GM23338 (cell line): ENCODE data around the gene TM2D1. TPM values are rescaled to one million over a fixed set of nuclear protein-coding genes. Genes with fewer than 3 reads are reported as not detected.

Experiments
- ATAC-seq: fragments of 200-7000 bp; cut with Tn5 transposase; 3 replicates; pipeline ENCODE4 v1.9.1; 2020
- DNase-seq: peaks from one replicate; pipeline ENCODE4 v3.0.0-alpha.2; 2015; ENCODE audit warnings: low spot score
- H2AFZ ChIP-seq: fragments of 200-600 bp; sonication (generic); 2 replicates; pipeline ENCODE4 v1.8.0; 2016; ENCODE audit warnings: antibody characterized with exemption, mild to moderate bottlenecking, moderate library complexity
- H3F3A ChIP-seq: fragments of 200-600 bp; sonication (generic); replicated peaks from 2 replicates; pipeline ENCODE4 v1.8.0; 2017; ENCODE audit warnings: antibody characterized with exemption, mixed run types, low read depth
- H3K27ac ChIP-seq: fragments of 200-600 bp; sonication (generic); 2 replicates; pipeline ENCODE4 v1.6.1; 2016; ENCODE audit warnings: low read depth
- H3K27me3 ChIP-seq: fragments of 200-600 bp; sonication (generic); 2 replicates; pipeline ENCODE4 v1.8.0; 2016; ENCODE audit warnings: mild to moderate bottlenecking, mixed run types, moderate library complexity; ENCODE audit not compliant: insufficient read depth
- H3K36me3 ChIP-seq: fragments of 200-600 bp; sonication (generic); 2 replicates; pipeline ENCODE4 v1.8.0; 2016; ENCODE audit warnings: mild to moderate bottlenecking; ENCODE audit not compliant: insufficient read depth
- H3K4me1 ChIP-seq: fragments of 200-600 bp; sonication (generic); 2 replicates; pipeline ENCODE4 v1.8.0; 2016; ENCODE audit warnings: mild to moderate bottlenecking, moderate library complexity; ENCODE audit not compliant: insufficient read depth
- H3K4me2 ChIP-seq: fragments of 200-600 bp; sonication (generic); 2 replicates; pipeline ENCODE4 v1.7.1; 2017; ENCODE audit warnings: mixed run types
- H3K4me3 ChIP-seq: fragments of 200-600 bp; sonication (generic); 2 replicates; pipeline ENCODE4 v1.6.1; 2016; ENCODE audit warnings: mixed run types
- H3K79me2 ChIP-seq: fragments of 200-600 bp; sonication (generic); replicated peaks from 2 replicates; pipeline ENCODE4 v1.8.0; 2017; ENCODE audit warnings: mild to moderate bottlenecking; ENCODE audit not compliant: insufficient read depth
- H3K9me2 ChIP-seq: fragments of 200-600 bp; sonication (generic); 2 replicates; pipeline ENCODE4 v1.8.0; 2017; ENCODE audit not compliant: insufficient read depth
- H4K20me1 ChIP-seq: fragments of 200-600 bp; sonication (generic); replicated peaks from 2 replicates; pipeline ENCODE4 v1.8.0; 2017; ENCODE audit warnings: mild to moderate bottlenecking; ENCODE audit not compliant: insufficient read depth
- H3K27ac Mint-ChIP-seq: 2 replicates; pipeline ENCODE4 v1.8.0; 2020; ENCODE audit warnings: inconsistent platforms, mild to moderate bottlenecking, moderate library complexity, mixed read lengths
- H3K27me3 Mint-ChIP-seq: 3 replicates; pipeline ENCODE4 v1.8.0; 2022; ENCODE audit warnings: low read depth, mild to moderate bottlenecking, moderate library complexity, mixed read lengths, inconsistent platforms; ENCODE audit not compliant: insufficient read depth, poor library complexity
- H3K36me3 Mint-ChIP-seq: 3 replicates; pipeline ENCODE4 v1.8.0; 2021; ENCODE audit warnings: low read depth, mild to moderate bottlenecking, inconsistent platforms, moderate library complexity, mixed read lengths
- H3K4me1 Mint-ChIP-seq: 3 replicates; pipeline ENCODE4 v1.8.0; 2020; ENCODE audit warnings: mild to moderate bottlenecking, inconsistent platforms, mixed read lengths
- H3K4me3 Mint-ChIP-seq: 3 replicates; pipeline ENCODE4 v1.8.0; 2021; ENCODE audit warnings: moderate library complexity, mild to moderate bottlenecking, inconsistent platforms, mixed read lengths
- H3K9me3 Mint-ChIP-seq: 3 replicates; pipeline ENCODE4 v1.8.0; 2020; ENCODE audit warnings: moderate library complexity, mild to moderate bottlenecking, inconsistent platforms, mixed read lengths
- CREB1 ChIP-seq: fragments of 250-450 bp; sonication (Bioruptor Pico); IDR thresholded peaks from 2 replicates; pipeline ENCODE4 v1.5.0; 2020; ENCODE audit warnings: low read depth, mild to moderate bottlenecking, moderate library complexity
- CTCF ChIP-seq, 2 experiments: fragments of 200-600 bp in 1 of 2; sonication (generic) in 1 of 2; conservative IDR thresholded peaks; 2 replicates each; pipeline versions ENCODE4 v1.5.1 to v1.6.1; 2016 to 2017; ENCODE audit warnings: antibody characterized with exemption in 2 of 2, low read depth in 2 of 2, mild to moderate bottlenecking in 2 of 2, moderate library complexity in 1 of 2
- ETS1 ChIP-seq: IDR thresholded peaks from 2 replicates; pipeline ENCODE4 v1.6.1; 2016; ENCODE audit warnings: antibody characterized with exemption
- EZH2 ChIP-seq: fragments of 200-600 bp; sonication (generic); IDR thresholded peaks from one replicate; pipeline ENCODE4 v1.8.0; 2017; ENCODE audit warnings: antibody characterized with exemption, mild to moderate bottlenecking, low read depth; ENCODE audit not compliant: unreplicated experiment
- EZH2phosphoT487 ChIP-seq: fragments of 200-600 bp; sonication (generic); IDR thresholded peaks from one replicate; pipeline ENCODE4 v1.8.1; 2018; ENCODE audit warnings: antibody characterized with exemption; ENCODE audit not compliant: unreplicated experiment
- JUNB ChIP-seq: IDR thresholded peaks from one replicate; pipeline ENCODE4 v1.6.1; 2016; ENCODE audit warnings: antibody characterized with exemption; ENCODE audit not compliant: unreplicated experiment
- NANOG ChIP-seq: IDR thresholded peaks from 2 replicates; pipeline ENCODE4 v1.6.1; 2016; ENCODE audit warnings: antibody characterized with exemption, borderline replicate concordance
- POLR2AphosphoS5 ChIP-seq: IDR thresholded peaks from 2 replicates; pipeline ENCODE4 v1.6.1; 2016; ENCODE audit warnings: antibody characterized with exemption, low read depth
- REST ChIP-seq: IDR thresholded peaks from one replicate; pipeline ENCODE4 v1.6.1; 2018; ENCODE audit warnings: antibody characterized with exemption; ENCODE audit not compliant: unreplicated experiment
- STAT1 ChIP-seq: IDR thresholded peaks from one replicate; pipeline ENCODE4 v1.6.1; 2016; ENCODE audit warnings: antibody characterized with exemption; ENCODE audit not compliant: unreplicated experiment
- ZNF114 ChIP-seq: fragments of 250-450 bp; sonication (Bioruptor Pico); IDR thresholded peaks from 2 replicates; pipeline ENCODE4 v1.5.0; 2020; ENCODE audit warnings: mild to moderate bottlenecking, moderate library complexity
- ZNF331 ChIP-seq: fragments of 250-450 bp; sonication (Bioruptor Pico); IDR thresholded peaks from 2 replicates; pipeline ENCODE4 v1.5.0; 2020; ENCODE audit warnings: low read depth, mild to moderate bottlenecking, moderate library complexity
- ZNF462 ChIP-seq: fragments of 250-450 bp; sonication (Bioruptor Pico); IDR thresholded peaks from 2 replicates; pipeline ENCODE4 v1.5.0; 2020; ENCODE audit warnings: mild to moderate bottlenecking, moderate library complexity
- polyA plus RNA-seq: library from polyadenylated mRNA; unstranded; fragments of >200 nt; fragmentation: Nextera tagmentation; extraction: Ambion mirVana; gene quantifications from 2 replicates; pipeline ENCODE4 v1.2.1, GENCODE V29; 2016
- total RNA-seq: library from RNA; depleted of rRNA; stranded (reverse); fragments of >200 nt; shearing (Covaris generic); gene quantifications from 2 replicates; pipeline ENCODE4 v1.2.3, GENCODE V29; 2014

Gene TM2D1
- total and polyA plus RNA-seq, 2 experiments from 2014 or later = 46.7 to 47.5 TPM

GRCh38 chr1:61639608-61640336, 85.2 kb downstream of the TM2D1 start:
- H3K9me3 Mint-ChIP-seq = no peaks in the 10 kb centered on the region
- Histone ChIP-seq H3K27me3 (no peaks in the 10 kb centered on the region), H3K4me3 (no peak overlapping the region), H3K36me3 (no peaks in the 10 kb centered on the region), H4K20me1 (no peaks in the 10 kb centered on the region), H3K9me2 (no peaks in the 10 kb centered on the region), H3F3A (no peaks in the 10 kb centered on the region), H2AFZ (no peak overlapping the region), H3K79me2 (no peaks in the 10 kb centered on the region), H3K27ac (no peak overlapping the region), H3K4me1 (peaks cover 19% of the 10 kb centered on the region), H3K4me2 (no peak overlapping the region)
- peaks cover 9% of the 10 kb centered on the region for H3K27me3 Mint-ChIP-seq
- no peak overlapping the region for H3K4me3 Mint-ChIP-seq
- H3K27ac Mint-ChIP-seq = no peak overlapping the region
- H3K4me1 Mint-ChIP-seq = peaks cover 34% of the 10 kb centered on the region
- no peaks in the 10 kb centered on the region for H3K36me3 Mint-ChIP-seq
- ATAC-seq (no peak), DNase-seq (no peak)
- TF ChIP-seq ZNF114 (CRISPR knock-in tag) = no peak
- TF ChIP-seq JUNB = no peak
- no peak for TF ChIP-seq ETS1
- TF ChIP-seq EZH2phosphoT487 = no peak
- no peak for TF ChIP-seq STAT1
- TF ChIP-seq CREB1 = no peak
- TF ChIP-seq CTCF (conservative IDR thresholded peaks at IDR 0.05; ENCODE audit: low read depth in 2 of 2) = no peak
- TF ChIP-seq POLR2AphosphoS5 = no peak
- TF ChIP-seq EZH2 = no peak
- no peak for TF ChIP-seq ZNF331 (CRISPR knock-in tag)
- TF ChIP-seq REST = no peak
- TF ChIP-seq ZNF462 (CRISPR knock-in tag) = no peak
- no peak for TF ChIP-seq NANOG
